RPMI8226 (cell line): ENCODE results near the gene STXBP6.
"Not testable (repeated sequence)": the region's sequence is repeated elsewhere in the genome, so short reads cannot be mapped to it uniquely, and the experiment has no call there.

Experiments
- DNase-seq: peaks from one replicate; pipeline ENCODE4 v3.0.0-alpha.2; 2015

Gene STXBP6

DNA sequence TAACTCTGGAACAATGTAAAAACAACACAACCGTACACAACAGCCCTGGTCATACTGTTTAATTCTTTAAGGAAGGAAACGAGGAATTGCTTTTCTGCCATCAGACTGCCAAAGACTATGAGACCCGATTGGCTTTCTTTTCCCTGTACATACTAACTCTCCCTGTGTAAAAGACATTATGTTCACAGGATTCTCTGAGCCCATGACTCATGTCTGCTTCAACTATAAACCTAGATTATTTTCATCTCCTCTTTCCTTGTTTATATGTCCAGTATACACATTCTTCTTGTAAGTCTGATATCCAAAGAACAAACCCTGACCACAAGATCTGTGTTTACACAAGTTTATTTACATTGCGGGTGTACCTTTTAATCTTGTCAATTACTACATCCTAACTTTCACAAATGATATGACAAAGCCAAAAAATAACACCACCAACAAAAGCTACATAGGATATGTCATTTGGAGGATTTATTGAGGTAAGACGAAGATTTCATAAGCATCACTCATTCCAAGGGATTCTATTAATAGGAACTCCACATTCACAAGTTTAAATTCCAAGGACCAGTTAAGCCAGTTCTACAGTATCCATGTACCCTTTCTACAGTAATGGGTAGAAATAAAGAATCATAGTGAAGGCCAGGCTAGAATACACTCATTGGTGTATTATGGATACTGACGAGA lies 67.3 kb downstream of the STXBP6 start:
- DNase-seq: no peak

DNA sequence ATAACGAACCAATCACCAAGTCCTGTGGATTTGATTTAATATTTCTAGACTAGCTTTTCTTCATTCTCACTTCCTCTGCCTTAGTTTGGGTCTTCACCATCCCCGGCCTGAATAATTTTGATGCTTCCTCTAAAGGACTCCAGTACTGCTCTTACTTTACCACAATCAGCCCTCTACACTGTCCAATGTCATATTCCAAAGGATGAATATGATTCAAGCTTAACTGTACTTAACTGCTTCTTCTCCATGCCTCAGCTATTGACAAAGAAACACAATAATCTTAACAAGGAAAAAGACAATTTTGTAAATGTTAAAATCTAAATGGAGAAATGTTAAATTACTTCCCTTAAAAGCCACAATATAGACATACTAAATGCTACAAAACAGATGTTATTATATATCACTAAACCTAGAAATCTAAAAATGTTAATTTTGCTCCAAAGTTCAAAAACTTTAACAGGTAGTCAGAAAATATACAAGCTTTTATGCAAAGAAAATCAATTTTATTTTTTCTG lies 70.2 kb downstream of the STXBP6 start:
- no peak for DNase-seq

DNA sequence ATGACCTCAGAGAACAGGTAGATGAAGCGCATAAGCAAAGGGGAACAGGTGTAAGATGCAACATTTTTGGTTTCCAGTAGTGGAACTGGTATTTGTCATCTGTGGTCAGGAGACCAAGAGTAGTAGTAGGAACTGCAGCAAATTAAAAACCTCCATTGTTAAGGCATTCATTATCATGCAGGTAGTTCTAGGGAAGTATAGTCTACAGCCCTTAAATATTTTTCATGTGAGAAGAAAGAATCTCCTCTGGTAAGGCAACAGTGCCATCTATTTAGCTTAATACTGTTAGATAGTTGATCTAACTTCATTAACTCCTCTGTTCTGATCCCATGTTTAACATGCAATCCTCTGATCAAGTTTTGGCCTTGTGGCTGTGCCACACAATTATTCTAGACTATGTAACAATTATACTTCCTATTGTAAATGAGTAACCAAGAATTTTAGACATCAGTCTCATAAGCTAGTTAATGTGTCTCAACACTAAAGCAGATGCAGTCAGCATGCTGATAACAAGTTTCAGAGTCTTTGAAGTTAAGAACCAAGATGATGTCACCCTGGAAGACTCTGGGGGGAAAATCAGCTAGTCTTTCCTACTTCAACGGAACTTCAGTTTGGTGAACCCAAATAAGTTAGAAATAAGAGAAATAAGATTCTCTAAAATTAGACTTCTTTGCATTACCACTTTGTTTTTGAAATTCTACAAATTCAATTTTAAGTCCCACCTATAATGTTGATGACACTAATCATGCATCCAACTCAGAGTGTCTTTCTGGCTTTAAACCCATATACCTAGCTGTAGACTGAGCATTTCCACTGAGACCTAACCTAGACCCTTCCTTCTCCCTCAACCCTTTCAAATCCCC lies 70.9 kb downstream of the STXBP6 start:
- DNase-seq: no peak

DNA sequence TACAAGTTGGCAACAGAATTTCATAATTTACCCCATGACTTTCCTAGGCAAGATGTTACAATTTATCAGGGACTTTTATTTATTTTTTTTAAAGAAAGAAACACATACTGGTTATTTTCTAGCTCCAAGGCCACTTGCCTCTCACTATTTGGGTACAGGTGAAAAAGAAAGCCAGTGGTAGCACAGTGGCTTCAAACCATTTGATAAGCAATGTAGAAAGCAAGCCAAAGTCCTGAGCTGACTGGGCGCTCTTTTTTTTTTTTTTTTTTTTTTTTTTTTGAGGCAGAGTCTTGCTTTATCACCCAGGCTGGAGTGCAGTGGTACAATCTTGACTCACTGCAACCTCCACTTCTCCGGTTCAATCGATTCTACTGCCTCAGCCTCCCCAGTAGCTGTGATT lies 73.3 kb downstream of the STXBP6 start:
- no peak for DNase-seq

DNA sequence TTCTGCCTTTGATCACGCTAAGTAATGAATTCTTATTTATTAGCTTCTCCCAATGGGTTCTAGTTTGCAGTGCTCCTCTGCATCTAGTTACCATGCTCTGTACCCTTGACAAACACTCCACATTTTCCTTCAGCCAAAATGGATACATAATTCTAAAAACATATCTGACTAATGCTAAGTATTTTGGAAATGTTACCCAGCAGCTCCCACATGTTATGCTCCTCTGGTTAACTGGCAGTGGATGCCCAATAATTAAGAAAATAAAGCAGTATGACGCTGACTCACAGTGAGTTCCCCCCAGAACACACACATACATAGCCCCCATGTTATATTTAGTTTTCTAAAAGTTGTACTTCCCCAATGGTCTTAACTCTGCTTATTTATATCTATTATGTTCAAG lies 74.6 kb downstream of the STXBP6 start:
- no peak for DNase-seq

DNA sequence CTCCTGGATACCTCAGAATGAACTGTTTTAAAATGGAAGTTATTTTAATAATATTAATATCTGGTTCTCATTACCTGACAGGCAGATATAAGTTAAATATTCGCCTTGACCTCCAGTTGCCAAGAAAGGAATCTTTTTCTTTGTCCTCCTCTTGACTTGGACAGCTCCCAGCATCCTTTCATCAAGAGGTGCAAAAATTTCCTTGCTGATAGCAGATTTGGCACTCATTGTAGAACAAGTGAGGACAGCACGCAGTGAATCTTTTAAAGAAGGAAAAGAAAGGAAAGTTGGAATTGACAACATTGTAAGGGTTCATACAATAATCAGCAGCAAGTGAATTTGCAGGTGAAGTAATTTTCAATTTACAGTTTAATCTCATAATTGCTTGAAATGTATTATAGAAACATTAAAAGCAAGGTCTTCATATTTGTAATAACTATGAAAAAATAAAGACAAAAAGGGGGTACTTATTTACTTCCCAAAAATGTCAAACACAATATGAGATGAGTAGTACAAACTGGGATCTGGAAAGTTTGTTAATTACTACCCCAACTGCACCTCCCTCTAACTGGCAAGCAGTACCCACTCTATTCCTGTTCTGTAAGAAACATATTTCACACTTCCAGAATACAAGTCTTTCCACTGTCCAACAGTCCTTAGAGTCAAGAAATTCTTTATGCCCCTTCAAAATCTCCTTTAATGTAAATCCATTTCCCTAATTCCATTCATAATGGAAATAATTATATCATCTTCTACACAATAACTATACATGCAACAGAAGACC lies 75.2 kb downstream of the STXBP6 start:
- DNase-seq: no peak

DNA sequence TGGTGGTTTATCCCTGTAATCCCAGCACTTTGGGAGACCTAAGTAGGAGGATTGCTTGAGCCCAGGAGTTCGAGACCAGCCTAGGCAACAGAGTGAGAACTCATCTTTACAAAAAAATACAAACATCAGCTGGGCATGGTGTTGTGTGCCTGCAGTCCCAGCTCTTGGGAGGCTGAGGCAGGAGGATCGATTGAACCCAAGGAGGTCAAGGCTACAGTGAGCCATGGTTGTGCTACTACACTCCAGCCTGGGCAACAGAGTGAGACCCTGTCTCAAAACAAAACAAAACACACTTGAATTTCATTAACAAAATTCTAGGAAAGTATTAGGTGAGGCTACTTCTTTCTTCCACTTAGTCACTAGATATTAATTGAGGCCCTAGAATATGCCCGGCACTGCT lies 77.1 kb downstream of the STXBP6 start:
- DNase-seq: no peak

DNA sequence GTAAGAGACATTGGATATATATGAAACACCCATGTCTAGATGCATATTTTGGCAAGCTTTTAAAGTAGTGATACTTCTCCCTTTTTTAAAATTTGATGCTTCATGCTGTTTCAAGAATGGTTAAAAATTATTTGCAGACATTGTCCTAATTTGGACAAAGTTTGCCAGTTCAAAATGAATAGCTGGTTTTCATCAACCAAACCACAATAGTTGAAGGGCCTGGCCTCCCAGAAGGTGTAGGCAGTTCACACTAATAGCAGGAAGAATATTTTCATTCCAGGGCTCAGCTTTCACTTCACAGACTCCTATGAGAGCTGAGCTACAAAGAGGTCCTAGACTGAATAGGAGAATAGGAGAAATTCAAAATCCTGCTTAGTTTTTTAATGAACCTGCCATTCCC lies 78.7 kb downstream of the STXBP6 start:
- no peak for DNase-seq

DNA sequence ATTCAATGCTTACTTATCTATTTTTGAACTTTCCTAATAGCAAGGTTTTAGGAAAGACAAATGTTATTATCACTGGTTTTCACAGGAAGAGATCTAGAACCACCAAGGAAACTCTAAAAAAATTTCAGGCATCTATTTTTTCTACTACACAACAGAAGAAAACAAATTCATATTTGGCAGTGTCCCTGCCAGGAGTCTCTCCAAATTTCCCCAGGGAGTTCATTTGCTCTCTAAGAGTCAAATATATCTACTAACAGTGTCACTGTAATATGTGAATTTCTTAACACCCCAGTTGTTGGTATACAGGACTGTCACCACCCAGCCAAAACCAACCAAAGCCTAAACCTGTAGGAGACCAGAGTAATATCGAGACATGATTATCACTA lies 83.4 kb downstream of the STXBP6 start:
- DNase-seq: no peak

DNA sequence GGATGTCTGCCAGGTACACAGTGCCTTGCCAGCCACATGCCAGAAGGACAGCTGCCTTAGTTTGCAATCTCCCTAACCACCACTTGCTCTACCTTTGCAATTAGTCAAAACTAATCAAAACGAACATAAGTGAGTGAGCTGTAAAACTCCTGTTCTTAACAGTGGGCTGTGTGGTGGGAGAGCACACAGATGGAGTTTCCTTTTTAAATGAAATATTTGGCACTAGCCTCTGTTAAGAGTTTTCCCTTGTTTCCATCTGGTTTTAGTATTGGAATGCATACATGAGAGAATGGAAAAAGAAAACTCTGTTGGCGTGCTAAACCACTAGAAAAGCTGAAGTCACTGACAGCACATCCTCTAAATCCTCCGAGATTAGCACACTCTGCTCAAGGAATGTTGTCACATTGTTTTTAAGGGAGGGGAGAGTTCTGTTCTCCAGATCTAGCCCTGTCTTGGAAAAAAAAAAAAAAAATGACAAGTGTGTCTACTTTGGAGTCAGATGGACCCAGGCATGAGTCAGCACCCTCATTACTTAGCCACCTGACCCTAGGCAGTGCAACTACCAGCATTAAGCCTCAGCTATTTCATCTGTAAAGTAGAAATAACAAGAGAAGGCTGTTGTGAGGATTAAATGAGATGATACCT lies 83.9 kb downstream of the STXBP6 start:
- no peak for DNase-seq

DNA sequence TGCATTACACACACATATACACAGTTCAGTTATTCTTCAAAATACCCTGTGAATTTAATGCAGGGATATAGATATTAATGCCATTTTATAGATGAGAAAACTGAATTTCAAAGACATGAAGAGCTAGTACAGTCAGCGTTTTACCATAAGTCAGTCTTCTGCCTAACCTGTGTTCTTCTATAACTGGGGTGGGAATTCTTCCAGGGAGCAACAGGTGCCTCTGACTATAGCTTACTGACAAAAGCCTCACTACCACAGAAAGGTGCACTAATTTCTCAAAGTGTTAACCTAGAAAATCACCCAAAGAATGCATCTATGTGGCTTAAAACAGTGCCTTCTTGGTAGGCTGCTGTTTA lies 84.4 kb downstream of the STXBP6 start:
- DNase-seq: no peak

DNA sequence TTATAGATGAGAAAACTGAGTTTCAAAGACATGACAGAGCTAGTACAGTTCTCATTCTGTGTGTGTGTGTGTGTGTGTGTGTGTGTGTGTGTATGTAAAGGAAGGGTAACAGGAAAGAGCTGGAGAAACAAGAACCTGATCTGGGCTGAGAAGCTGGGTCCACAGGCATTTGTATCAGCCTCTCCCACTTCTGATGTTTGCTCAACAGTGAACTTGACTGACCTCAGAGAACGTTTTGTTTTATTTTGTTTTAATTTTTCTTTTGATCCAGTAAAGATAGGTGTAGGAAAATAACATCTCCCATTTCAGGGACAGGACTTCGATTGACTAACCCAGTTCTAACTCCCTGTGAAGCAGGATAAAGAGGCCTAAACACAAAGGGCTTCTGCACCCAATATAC lies 85.4 kb downstream of the STXBP6 start:
- no peak for DNase-seq

DNA sequence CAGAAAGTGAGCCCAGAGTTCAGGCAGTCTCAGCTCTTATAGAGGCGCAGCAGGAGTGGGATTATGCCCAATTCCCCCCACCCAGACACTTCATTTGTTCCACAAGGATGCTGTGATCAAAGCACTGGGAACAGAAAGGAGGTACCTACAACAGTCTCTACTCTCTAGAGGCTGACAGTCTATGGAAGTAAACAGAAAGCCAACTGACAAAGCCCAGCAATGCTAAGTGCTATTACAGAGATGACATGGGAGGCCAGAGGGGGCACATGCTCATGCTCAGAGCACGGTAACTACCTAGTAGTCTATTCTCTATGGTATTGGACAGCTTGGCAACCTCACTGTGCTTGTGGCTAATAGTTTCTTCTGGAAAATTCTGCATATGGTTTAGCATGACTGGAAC lies 85.9 kb downstream of the STXBP6 start:
- no peak for DNase-seq

DNA sequence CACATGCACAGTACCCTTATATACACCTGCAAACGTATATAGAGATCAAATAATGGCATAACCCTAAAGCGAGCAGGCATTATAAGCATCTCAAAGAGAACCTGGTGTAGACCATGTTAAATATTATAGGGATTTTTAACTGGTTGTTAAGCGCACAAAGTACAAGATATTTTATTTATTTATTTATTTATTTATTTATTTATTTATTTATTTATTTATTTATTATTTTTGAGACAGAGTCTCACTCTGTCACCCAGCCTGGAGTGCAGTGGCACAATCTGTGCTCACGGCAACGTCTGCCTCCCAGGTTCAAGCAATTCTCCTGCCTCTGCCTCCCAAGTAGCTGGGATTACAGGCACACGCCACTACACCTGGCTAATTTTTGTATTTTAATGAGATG lies 87.8 kb downstream of the STXBP6 start:
- not testable (repeated sequence) for DNase-seq

DNA sequence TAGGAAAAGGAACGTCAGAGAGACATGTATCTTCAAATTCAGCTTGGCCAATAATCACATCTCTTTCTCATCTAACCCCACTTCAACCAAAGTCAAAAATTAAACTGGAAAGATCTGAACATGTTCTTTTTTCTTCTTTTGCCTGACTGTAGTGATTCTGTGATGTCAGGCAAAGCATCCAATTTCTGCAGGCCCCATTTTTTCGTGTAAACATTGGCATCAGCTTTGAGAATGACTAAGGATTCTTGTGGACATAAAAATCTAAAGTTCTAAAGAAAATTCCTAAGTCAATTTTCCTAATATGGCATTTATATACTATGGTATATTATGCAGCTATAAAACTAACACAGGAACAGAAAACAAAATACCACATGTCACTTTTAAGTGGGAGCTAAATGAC lies 89.1 kb downstream of the STXBP6 start:
- DNase-seq: no peak

DNA sequence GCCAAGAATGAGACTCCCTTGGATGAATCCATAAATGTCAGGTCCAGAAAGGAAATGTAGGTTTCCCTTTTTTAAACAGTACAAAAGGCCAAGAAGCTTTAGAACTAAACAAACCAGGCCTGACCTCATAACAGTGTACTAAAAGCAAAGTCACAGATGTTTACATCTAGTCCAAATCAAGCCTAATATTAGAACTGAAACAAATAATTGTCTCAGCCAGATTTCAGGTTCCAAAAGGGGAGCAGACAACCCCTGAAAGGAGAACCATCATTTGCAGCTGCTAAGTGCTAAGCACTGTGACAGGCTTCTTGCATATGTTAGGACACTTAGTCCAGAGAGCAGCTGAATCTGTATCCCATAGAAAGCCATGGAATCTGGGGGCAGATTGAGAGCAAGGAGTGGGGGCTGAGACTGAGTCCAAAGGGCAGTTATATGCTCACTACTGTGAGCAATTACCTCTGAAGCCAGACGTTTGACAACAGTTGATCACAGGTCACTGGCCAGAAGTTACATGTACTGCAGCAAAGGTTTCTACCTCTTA lies 90.1 kb downstream of the STXBP6 start:
- no peak for DNase-seq

DNA sequence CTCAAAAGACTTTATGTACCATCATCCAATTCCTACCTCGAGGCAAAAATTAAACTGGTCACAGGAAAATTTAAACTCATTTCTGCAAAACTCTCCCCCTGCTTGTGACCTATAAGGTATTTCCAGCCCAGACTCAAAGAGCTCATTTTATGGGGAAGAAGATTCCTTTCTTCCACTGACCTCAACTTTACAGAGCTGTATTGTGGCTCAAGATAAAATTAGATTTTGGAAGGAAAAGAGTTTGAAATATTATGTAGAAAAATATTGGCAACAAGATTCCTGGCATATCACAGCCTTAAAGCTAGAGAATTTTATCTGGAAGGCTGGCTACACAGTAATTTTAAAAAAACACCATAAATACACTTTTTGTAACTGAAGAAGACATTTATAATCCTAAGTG lies 91.7 kb downstream of the STXBP6 start:
- DNase-seq: no peak

DNA sequence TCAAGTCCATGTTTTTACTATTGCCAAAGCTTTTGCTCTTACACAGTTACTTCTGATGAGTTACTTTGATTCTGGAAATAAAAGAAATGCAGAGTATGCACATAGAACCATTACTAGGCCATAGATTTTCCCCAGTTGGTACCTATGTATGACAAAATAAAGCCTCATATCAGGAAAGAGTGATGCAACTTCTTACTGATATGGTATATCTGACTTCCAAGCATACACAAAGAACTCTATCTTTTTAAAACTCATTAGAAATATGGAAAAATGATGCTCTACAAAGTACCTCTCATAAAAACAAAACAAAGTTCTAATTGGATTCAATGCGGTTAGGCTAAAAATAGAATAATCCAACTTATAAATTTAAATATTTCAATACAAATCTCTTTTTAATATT lies 92.1 kb downstream of the STXBP6 start:
- DNase-seq: no peak

DNA sequence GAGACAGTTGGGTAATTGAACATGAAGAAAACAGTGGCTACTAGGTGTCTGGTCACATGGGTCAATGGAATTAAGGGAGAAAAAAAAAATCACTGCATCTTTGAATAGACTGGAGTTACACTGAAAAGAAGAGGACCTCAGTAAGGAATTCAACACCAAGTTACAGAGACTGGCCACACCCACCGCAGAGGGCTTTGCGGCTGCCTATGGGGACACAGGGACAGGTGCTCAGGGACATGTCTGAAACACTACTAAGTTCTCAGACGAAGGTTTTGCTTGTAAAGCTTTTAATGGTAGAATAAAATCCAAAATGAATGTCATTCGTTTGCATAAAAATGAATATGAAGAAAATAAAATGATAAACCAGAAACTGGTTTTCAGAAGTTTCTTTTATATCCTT lies 93.8 kb downstream of the STXBP6 start:
- DNase-seq: no peak

DNA sequence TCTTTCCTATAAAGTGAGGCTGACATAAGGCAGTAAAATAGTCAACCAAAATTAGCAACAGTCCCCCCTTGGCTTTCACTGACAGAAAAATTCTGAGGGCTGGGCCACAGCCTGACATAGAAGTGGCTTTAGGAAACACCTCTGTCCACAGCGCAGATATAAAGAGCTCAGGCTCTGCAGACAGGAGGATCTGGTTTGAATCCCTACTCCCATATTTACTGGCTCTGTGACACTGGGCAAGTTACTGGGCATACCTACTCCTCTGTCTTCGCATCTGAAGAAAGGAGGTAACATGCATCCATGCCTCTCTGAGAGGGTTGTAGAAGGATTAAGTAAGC lies 95.3 kb downstream of the STXBP6 start:
- DNase-seq: no peak

DNA sequence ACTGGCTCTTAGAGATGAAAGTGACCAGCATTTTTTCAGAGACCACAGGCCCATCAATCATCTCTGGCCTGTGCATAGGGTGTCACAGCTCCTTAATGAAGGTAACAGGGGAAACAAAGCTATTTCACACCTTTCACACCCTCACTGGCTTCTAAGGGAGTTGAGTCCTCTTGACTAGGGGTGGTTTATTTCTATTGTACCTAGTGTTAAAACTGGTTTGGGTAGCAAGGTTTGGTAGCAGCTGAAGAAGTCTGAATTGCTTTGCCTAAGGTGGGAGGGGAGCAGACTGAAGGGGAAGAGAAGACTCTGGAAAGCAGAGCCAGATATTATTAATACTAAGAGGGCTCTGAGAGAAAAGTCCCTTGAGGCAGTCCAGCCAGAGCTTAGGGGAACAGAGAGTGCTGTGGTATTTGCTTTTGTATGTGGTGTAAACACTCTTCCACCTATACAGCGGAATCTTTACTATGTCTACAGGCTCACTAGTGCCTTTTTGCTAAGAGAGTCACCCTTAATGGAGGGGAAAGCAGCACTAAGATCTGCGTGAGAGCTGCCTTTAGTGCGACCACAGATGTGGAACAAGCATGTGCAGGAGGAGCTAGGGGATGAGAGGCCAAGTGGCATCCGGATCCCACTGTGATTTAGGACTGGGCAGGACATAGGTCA lies 95.8 kb downstream of the STXBP6 start:
- no peak for DNase-seq

DNA sequence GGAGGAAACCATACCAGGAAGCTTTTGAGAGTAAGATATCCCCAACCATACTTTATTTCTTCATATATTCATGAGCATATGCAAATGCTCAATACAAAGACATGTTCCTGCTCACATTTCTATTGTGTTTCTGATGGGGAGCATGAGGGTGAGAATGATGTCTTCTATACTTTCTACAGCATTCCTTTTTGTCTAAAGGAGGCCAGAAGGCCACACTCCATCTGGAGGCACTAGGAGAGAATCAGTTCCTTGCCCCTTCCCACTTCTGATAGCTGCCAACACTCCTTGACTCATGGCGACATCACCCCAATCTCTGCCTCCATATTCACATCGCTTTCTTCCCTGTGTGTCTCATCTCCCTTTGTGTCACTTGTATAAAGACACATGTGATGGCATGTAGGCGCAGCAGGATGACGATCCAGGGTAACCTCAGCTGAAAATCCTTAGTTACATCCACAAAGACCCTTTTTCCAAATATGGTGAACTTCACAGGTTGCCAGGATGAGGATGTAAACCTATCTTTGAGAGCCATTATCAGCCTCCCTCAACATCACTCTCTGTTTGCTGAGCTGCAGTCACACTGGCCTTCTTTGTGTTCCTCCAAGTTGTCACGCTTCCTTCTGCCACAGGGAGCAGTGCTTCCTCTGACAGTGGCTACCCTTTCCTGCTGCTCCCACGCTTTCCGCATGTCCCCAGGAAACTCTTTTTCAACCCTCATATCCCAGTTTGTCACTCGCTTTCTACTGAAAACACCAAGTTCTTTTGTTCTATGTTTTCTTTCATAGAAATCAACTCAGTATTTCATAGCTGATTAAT lies 96.9 kb downstream of the STXBP6 start:
- DNase-seq: no peak
